K562 (cell line): ENCODE measurements around the gene PLA2G7. TPM values are rescaled to one million over a fixed set of nuclear protein-coding genes. Genes with fewer than 3 reads are reported as not detected.

Source experiments
- ATAC-seq: fragments of 200-7000 bp; cut with Tn5 transposase; 3 replicates; pipeline ENCODE4 v1.9.1; 2020; ENCODE audit warnings: moderate library complexity
- Bru-seq: library from RNA; stranded (reverse); fragments of 400-500 nt; gene quantifications from one replicate; lab custom pipeline; 2021; lab: Mats Ljungman, UMichigan
- BruChase-seq, 2 experiments: library from RNA; stranded (reverse); fragments of 400-500 nt; gene quantifications; one replicate each; lab custom pipeline; 2021; lab: Mats Ljungman, UMichigan
- BruUV-seq: library from RNA; stranded (reverse); fragments of 400-500 nt; replicated peaks from 2 replicates; lab custom pipeline; 2021; lab: Mats Ljungman, UMichigan
- CTCF ChIA-PET: fragments of 300-600 bp; formaldehyde crosslinking; extraction: SDS; loops from one replicate; lab custom pipeline; 2021; ENCODE audit warnings: low intra/inter-chr PET ratio; lab: Yijun Ruan, JAX
- POLR2A ChIA-PET: fragments of 300-600, 350-650 bp; sonication (Branson Sonifier 250); formaldehyde crosslinking; extraction: SDS; loops from one replicate; lab custom pipeline; 2021; ENCODE audit warnings: antibody characterized with exemption, inconsistent platforms; lab: Yijun Ruan, JAX
- DNase-seq, 4 experiments: peaks; one replicate each; pipeline versions ENCODE4 v3.0.0 to v3.0.0-alpha.2; 2011 to 2018; ENCODE audit warnings: low spot score in 3 of 4, mixed read lengths in 3 of 4; ENCODE audit errors: extremely low read depth in 1 of 4
- FAIRE-seq: peaks from 2 replicates; lab custom pipeline; 2011; peaks lifted over from hg19 to GRCh38; lab: Jason Lieb, UNC
- H2AFZ ChIP-seq: 2 replicates; pipeline ENCODE4 v1.6.0; 2011; ENCODE audit warnings: low read depth, low read length, control low read depth, inconsistent platforms
- H3K27ac ChIP-seq: fragments of 200-600 bp; 3 replicates; pipeline ENCODE4 v1.8.0; 2011; ENCODE audit warnings: low read depth, mild to moderate bottlenecking, control low read depth, inconsistent platforms, low read length, moderate library complexity, mixed read lengths; ENCODE audit errors: extremely low read depth
- H3K27me3 ChIP-seq, 2 experiments: fragments of 300-600 bp in 1 of 2; 2 replicates in 1 of 2; 3 replicates in 1 of 2; pipeline versions ENCODE4 v1.6.0 to v1.8.0; 2011; ENCODE audit warnings: inconsistent platforms in 2 of 2, low read length in 2 of 2, mild to moderate bottlenecking in 1 of 2, mixed read lengths in 1 of 2, moderate library complexity in 1 of 2; ENCODE audit not compliant: control insufficient read depth in 2 of 2, insufficient read depth in 2 of 2
- H3K36me3 ChIP-seq: fragments of 300-600 bp; 3 replicates; pipeline ENCODE4 v1.8.0; 2011; ENCODE audit warnings: mild to moderate bottlenecking, low read length, inconsistent platforms; ENCODE audit not compliant: control insufficient read depth, insufficient read depth
- H3K4me1 ChIP-seq, 2 experiments: fragments of 200-600 bp in 1 of 2; replicated peaks in 1 of 2; 2 replicates in 1 of 2; 3 replicates in 1 of 2; pipeline versions ENCODE4 v1.5.1 to v1.8.0; 2011; ENCODE audit warnings: inconsistent platforms in 2 of 2, low read length in 2 of 2, mild to moderate bottlenecking in 1 of 2, mixed read lengths in 1 of 2, moderate library complexity in 1 of 2; ENCODE audit not compliant: control insufficient read depth in 2 of 2, insufficient read depth in 2 of 2
- H3K4me2 ChIP-seq: 2 replicates; pipeline ENCODE4 v1.6.1; 2011; ENCODE audit warnings: low read length, control low read depth, inconsistent platforms, mixed read lengths; ENCODE audit not compliant: insufficient read depth
- H3K4me3 ChIP-seq: fragments of 200-600 bp; sonication (generic), shearing (Covaris generic); 2 replicates; pipeline ENCODE4 v1.5.1; 2016; ENCODE audit warnings: control low read depth, inconsistent platforms
- H3K79me2 ChIP-seq: fragments of 200-600 bp; 3 replicates; pipeline ENCODE4 v1.8.0; 2011; ENCODE audit warnings: low read length, inconsistent platforms; ENCODE audit not compliant: control insufficient read depth, insufficient read depth
- H3K9ac ChIP-seq, 2 experiments: 2 replicates each; pipeline versions ENCODE4 v1.6.0 to v1.6.1; 2011; ENCODE audit warnings: low read depth in 2 of 2, low read length in 2 of 2, control low read depth in 1 of 2, inconsistent platforms in 1 of 2, mild to moderate bottlenecking in 1 of 2, mixed read lengths in 1 of 2; ENCODE audit not compliant: insufficient read depth in 1 of 2
- H3K9me1 ChIP-seq: one replicate; pipeline ENCODE4 v1.6.0; 2011; ENCODE audit warnings: inconsistent platforms, mild to moderate bottlenecking, low read length, moderate library complexity; ENCODE audit not compliant: control insufficient read depth, insufficient read depth
- H3K9me3 ChIP-seq: replicated peaks from 2 replicates; pipeline ENCODE4 v1.5.1; 2011; ENCODE audit warnings: low read depth, low read length, inconsistent platforms; ENCODE audit not compliant: control insufficient read depth, insufficient read depth
- H4K20me1 ChIP-seq: replicated peaks from 2 replicates; pipeline ENCODE4 v1.6.1; 2011; ENCODE audit warnings: low read length, inconsistent platforms, mixed read lengths; ENCODE audit not compliant: control insufficient read depth, insufficient read depth
- ARNT ChIP-seq, 2 experiments: fragments of 450-650 bp; IDR thresholded peaks; 2 replicates each; pipeline ENCODE4 v1.6.1; 2016; ENCODE audit warnings: mild to moderate bottlenecking in 1 of 2
- ATF7 ChIP-seq: fragments of 450-650 bp; IDR thresholded peaks from 2 replicates; pipeline ENCODE4 v1.7.1; 2014; ENCODE audit warnings: mild to moderate bottlenecking, moderate library complexity
- COPS2 ChIP-seq: fragments of 450-650 bp; conservative IDR thresholded peaks from 2 replicates; pipeline ENCODE4 v1.6.1; 2016; ENCODE audit warnings: mild to moderate bottlenecking, moderate library complexity
- HMGN3 ChIP-seq: IDR thresholded peaks from 2 replicates; pipeline ENCODE4 v1.6.1; 2011; ENCODE audit warnings: borderline replicate concordance, low read depth, mild to moderate bottlenecking, mixed read lengths, low read length; ENCODE audit not compliant: insufficient read length; ENCODE audit errors: extremely low read depth
- PHF20 ChIP-seq: fragments of 450-650 bp; IDR thresholded peaks from 2 replicates; pipeline ENCODE4 v1.6.1; 2018; ENCODE audit not compliant: partially characterized antibody
- SMAD4 ChIP-seq: fragments of 250-450 bp; sonication (Bioruptor Pico); conservative IDR thresholded peaks from 2 replicates; pipeline ENCODE4 v1.8.0; 2021; ENCODE audit warnings: inconsistent platforms, mild to moderate bottlenecking, moderate library complexity
- SRF ChIP-seq, 2 experiments: fragments of 250-450, 450-650 bp in 1 of 2; sonication (Bioruptor Pico) in 1 of 2; sonication (generic) in 1 of 2; formaldehyde crosslinking; IDR thresholded peaks; 2 replicates each; pipeline versions ENCODE4 v1.5.0 to v1.5.1; 2020 to 2022; ENCODE audit warnings: mild to moderate bottlenecking in 1 of 2, missing genetic modification reagents in 1 of 2
- SRSF7 ChIP-seq: fragments of 200-400 bp; formaldehyde crosslinking; optimal IDR thresholded peaks from 2 replicates; pipeline ENCODE3; 2017; ENCODE audit warnings: mild to moderate bottlenecking, low read depth, low read length
- TAF9B ChIP-seq: fragments of 450-650 bp; IDR thresholded peaks from 2 replicates; pipeline ENCODE4 v1.6.1; 2018; ENCODE audit warnings: mild to moderate bottlenecking; ENCODE audit not compliant: partially characterized antibody
- THAP12 ChIP-seq: fragments of 250-450 bp; sonication (Bioruptor Pico); IDR thresholded peaks from 2 replicates; pipeline ENCODE4 v1.9.0; 2021; ENCODE audit warnings: mild to moderate bottlenecking, inconsistent platforms
- ZC3H8 ChIP-seq: fragments of 450-650 bp; IDR thresholded peaks from 2 replicates; pipeline ENCODE4 v1.6.1; 2017
- ZNF57 ChIP-seq: fragments of 450-650 bp; formaldehyde crosslinking; IDR thresholded peaks from 2 replicates; pipeline ENCODE4 v1.4.0; 2020; ENCODE audit warnings: mild to moderate bottlenecking, moderate library complexity
- ZNF584 ChIP-seq: fragments of 200-800 bp; sonication (Bioruptor generic); IDR thresholded peaks from 2 replicates; pipeline ENCODE4 v1.6.1; 2016; ENCODE audit warnings: low read depth, mild to moderate bottlenecking, missing genetic modification characterization, missing compliant biosample characterization
- ZNF639 ChIP-seq, 2 experiments: fragments of 200-800 bp in 1 of 2; sonication (Bioruptor generic) in 1 of 2; sonication (generic) in 1 of 2; formaldehyde crosslinking in 1 of 2; IDR thresholded peaks in 1 of 2; conservative IDR thresholded peaks in 1 of 2; 2 replicates each; pipeline versions ENCODE4 v1.5.0 to v1.6.1; 2016 to 2020; ENCODE audit warnings: missing compliant biosample characterization in 1 of 2, missing genetic modification characterization in 1 of 2, missing genetic modification reagents in 1 of 2
- WGBS: fragments of 100-300 bp; shearing (Covaris generic); methylation state at CpG from one replicate; pipeline ENCODE4 v1.1.6; 2016; ENCODE audit warnings: low coverage, mixed read lengths; ENCODE audit not compliant: insufficient coverage; ENCODE audit errors: missing lambda C conversion rate; 5-methylcytosine and 5-hydroxymethylcytosine counted together
- in situ Hi-C: fragments of 300-500 bp; cut with MboI; formaldehyde crosslinking; loops from 4 replicates; pipeline ENCODE4 v1.15.0; 2018; ENCODE audit warnings: inconsistent platforms, mixed read lengths
- intact Hi-C: fragments of 100-400 bp; cut with micrococcal nuclease; formaldehyde crosslinking; loops from 2 replicates; pipeline ENCODE4 v1.14.2; 2022
- long read RNA-seq, 3 experiments: library from polyadenylated mRNA in 2 of 3; library from RNA in 1 of 3; unstranded in 2 of 3; stranded (forward) in 1 of 3; transcript quantifications; one replicate each; pipeline ENCODE4 v2.0.0, GENCODE V29; 2019 to 2022
- polyA minus RNA-seq, 3 experiments: library from RNA; depleted of rRNA, polyadenylated mRNA; stranded (reverse); fragments of >200 nt; gene quantifications; 2 replicates each; pipeline ENCODE4 v1.2.3, GENCODE V29; 2011
- polyA plus RNA-seq, 8 experiments: library from polyadenylated mRNA; depleted of rRNA in 4 of 8; stranded (reverse) in 5 of 8; unstranded in 3 of 8; fragments of >200 nt; fragmentation: Nextera tagmentation in 2 of 8; fragmentation: Illumina TruSeq in 1 of 8; extraction: Ambion mirVana in 2 of 8; extraction: Trizol in 1 of 8; gene quantifications; 2 replicates each; pipeline versions ENCODE4 v1.2.1 to v1.2.3, GENCODE V29; 2011 to 2014; ENCODE audit warnings: inconsistent platforms in 1 of 8, missing spikeins in 1 of 8
- total RNA-seq, 7 experiments: library from RNA; depleted of rRNA in 6 of 7; stranded (reverse); fragments of >200 nt in 6 of 7; fragmentation: Illumina TruSeq in 2 of 7; extraction: Trizol in 2 of 7; gene quantifications; 2 replicates each; pipeline versions ENCODE4 v1.2.1 to v1.2.3, GENCODE V29; 2011 to 2021; ENCODE audit warnings: low replicate concordance in 1 of 7

PLA2G7 gene
- not detected in 2 replicates for total RNA-seq (2011; cell fraction: chromatin; rRNA removed; ENCODE audit: low replicate concordance)
- total RNA-seq (2011; cell fraction: nucleolus; rRNA removed): not detected in 2 replicates
- total RNA-seq (2011; cell fraction: nucleoplasm; rRNA removed): not detected in 2 replicates
- not detected in 2 replicates for total RNA-seq (2014; rRNA removed)
- total RNA-seq (2014; rRNA removed; fragmentation: Illumina TruSeq; extraction: Trizol): not detected in 2 replicates
- total RNA-seq (2015; rRNA removed; fragmentation: Illumina TruSeq; extraction: Trizol): not detected in 2 replicates
- total RNA-seq (2021): not detected in 2 replicates
- not detected in 2 replicates for polyA plus RNA-seq (2011; rRNA removed)
- not detected in 2 replicates for polyA plus RNA-seq (2011; cell fraction: cytosol; rRNA removed)
- polyA plus RNA-seq (2011; cell fraction: nucleus; rRNA removed): not detected in 2 replicates
- not detected in 2 replicates for polyA plus RNA-seq (2012)
- polyA plus RNA-seq (2014; fragmentation: Illumina TruSeq; extraction: Trizol): not detected in 2 replicates
- polyA plus RNA-seq (2014; fragmentation: Nextera tagmentation; extraction: Ambion mirVana): not detected
- polyA plus RNA-seq (2014; rRNA removed): not detected in 2 replicates
- not detected in 2 replicates for polyA minus RNA-seq (2011; rRNA and poly(A)+ RNA removed)
- polyA minus RNA-seq (2011; cell fraction: cytosol; rRNA and poly(A)+ RNA removed): not detected in 2 replicates
- not detected in 2 replicates for polyA minus RNA-seq (2011; cell fraction: nucleus; rRNA and poly(A)+ RNA removed)
- Bru-seq, nascent RNA: percentile 6 among the genes with signal in this experiment
- BruChase-seq, experiment 1, labeled RNA remaining after a 2-hour chase: percentile 3 among the genes with signal in this experiment
- percentile 3 among the genes with signal in this experiment for BruChase-seq, experiment 2, labeled RNA remaining after a 6-hour chase
- long read RNA-seq, experiment 1: 0 reads
- long read RNA-seq, experiment 2: 0 reads
- long read RNA-seq, experiment 3: 0 reads

GRCh38 chr6:46734867-46735719 is at the start of gene PLA2G7:
TSS of gene PLA2G7 (minus strand) at chr6:46735375. CDS start at chr6:46722891, 12,484 bp downstream.
- Histone ChIP-seq H3K27ac (no peak within 1 kb of the TSS), H3K36me3 (no peaks in the 10 kb centered on the region), H3K27me3 (peaks cover 6 to 16% of the 10 kb centered on the region in 2 experiments; a peak in 4 of 5 replicates), H3K79me2 (no peaks in the 10 kb centered on the region), H4K20me1 (no peaks in the 10 kb centered on the region), H3K9ac (no peak within 1 kb of the TSS), H3K9me1 (no peaks in the 10 kb centered on the region), H2AFZ (no peak within 1 kb of the TSS), H3K4me1 (peaks cover 0 to 7% of the 10 kb centered on the region in 2 experiments; a peak in 1 of 5 replicates), H3K9me3 (no peaks in the 10 kb centered on the region), H3K4me3 (no peak within 1 kb of the TSS), H3K4me2 (no peak within 1 kb of the TSS)
- intact Hi-C loops: no loop called here
- BruUV-seq: no TSS peak
- in situ Hi-C loops: no loop called here
- DNase-seq (no peak), FAIRE-seq (no peak), ATAC-seq (peak; percentile 42; the same call in 2 of the 3 replicates)
- POLR2A ChIA-PET: no interaction called here
- CTCF ChIA-PET: no interaction called here
- WGBS: 7% methylated on average over 64 of the region's 73 CpGs
- TF ChIP-seq ZC3H8 (no peak), ZNF584 (CRISPR knock-in tag) (no peak), SRF (CRISPR knock-in tag; IDR thresholded peaks at IDR 0.05) (no peak), HMGN3 (no peak), SRSF7 (no peak), TAF9B (no peak), ZNF57 (CRISPR knock-in tag) (no peak), COPS2 (no peak), PHF20 (no peak), ZNF639 (CRISPR knock-in tag; conservative IDR thresholded peaks at IDR 0.05 in 1 of 2, IDR thresholded peaks at IDR 0.05 in 1 of 2) (no peak), SMAD4 (CRISPR knock-in tag) (no peak), THAP12 (CRISPR knock-in tag) (no peak), ATF7 (no peak), ARNT (IDR thresholded peaks at IDR 0.05) (no peak)
